AML-193 (cell line): ENCODE results near the gene MEGF11.

Experiments used
- DNase-seq, 2 experiments: peaks; one replicate each; lab custom pipeline; 2025; lab: John Stamatoyannopoulos, UW

Gene MEGF11

DNA sequence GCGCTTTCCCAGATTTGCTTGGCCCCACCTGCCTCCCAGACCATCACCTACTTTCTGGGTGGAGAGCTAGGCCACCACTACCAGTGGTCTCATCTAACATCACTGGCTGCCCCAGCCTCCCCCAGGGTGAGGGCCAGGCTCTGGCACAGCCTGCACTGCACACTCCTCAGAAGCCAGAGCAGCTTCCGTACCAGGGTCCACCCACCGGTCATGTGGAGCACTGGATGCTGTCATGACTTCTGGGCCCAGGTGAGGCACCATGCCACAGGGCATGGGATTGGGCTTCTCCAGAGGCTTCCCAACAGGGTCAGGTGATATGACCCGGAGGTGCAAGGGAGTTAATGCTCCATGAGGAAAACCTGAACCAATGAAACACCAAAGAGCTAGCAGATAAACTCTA is 14.0 kb downstream of the MEGF11 start:
- no peak for DNase-seq

DNA sequence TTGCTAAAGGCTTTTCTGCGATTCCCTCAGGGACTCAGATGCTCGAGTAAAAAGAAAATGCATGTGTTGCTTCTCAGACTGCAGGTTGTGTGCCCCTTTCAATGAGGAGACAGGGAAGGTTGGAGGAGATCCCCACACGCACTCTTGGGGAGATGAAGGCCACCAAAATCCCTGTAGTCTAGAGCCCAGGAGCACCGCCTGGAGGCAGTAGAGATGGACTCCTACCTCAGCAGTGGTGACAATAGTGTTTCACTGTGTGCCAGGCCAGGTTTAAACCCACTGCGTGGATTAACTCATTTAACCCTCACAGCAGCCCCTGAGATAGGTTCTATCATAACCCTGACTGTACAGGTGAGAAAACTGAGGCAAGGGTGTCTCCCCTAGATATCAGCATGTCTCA is 15.2 kb downstream of the MEGF11 start:
- no peak for DNase-seq

DNA sequence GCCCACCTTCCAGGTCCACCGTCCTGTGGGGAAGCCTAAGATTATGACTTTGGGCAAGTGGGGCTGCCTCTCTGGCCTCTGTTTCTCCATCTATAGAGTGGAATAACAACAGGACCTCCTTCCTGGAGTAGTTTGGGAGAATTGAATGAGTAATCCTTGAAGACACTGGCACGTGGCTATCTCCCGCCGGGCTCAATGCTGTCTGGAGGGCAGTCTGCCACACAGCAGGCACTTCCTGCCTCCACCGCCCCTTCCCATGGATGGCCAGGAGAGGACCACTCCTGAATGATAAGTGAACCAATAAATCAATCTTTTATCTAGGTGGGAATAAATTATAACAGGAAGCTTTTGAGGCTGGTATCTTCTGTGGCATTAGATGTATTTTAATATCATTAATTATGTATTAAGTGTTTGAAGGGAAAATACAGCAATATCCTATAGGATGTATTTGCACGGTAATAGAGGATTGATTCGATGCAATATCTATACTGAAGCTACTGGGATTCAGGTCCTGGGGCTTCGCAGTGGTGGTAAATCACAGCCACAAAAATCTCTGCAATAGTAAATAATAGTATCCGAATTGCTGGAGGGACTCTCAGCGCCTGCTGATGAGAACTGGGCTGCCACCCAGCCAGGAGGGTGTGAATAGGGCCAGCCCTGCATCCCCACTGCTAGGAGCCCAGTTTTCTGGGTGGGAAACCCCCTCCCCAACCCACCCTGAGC is 15.9 kb downstream of the MEGF11 start:
- no peak for DNase-seq

GRCh38 chr15:66236806-66237375 is 16.7 kb downstream of the MEGF11 start:
- DNase-seq: no peak

GRCh38 chr15:66235866-66236265 is 17.7 kb downstream of the MEGF11 start:
- no peak for DNase-seq

GRCh38 chr15:66234798-66235197 is 18.8 kb downstream of the MEGF11 start:
- no peak for DNase-seq

GRCh38 chr15:66233487-66234415 is 19.8 kb downstream of the MEGF11 start:
- DNase-seq: no peak

DNA sequence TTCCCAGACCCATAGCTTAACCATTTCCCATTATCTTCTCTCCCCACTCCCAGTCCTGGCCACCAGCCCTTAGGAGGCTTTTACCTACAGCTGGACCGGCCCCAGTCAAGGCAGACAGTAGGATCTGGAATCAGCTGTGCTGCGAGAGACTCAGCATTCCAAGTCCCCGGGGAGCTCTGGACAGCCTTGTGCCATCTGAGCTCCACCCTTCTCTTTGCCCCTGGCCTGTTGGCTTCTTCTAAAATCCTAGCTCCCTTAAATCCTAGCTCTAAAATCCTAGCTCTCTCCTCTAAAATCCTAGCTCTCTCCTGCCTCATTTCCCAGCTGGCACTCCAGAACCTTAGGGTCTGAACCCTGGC is 21.3 kb downstream of the MEGF11 start:
- no peak for DNase-seq

GRCh38 chr15:66231394-66232266 is 21.9 kb downstream of the MEGF11 start:
- DNase-seq: no peak

DNA sequence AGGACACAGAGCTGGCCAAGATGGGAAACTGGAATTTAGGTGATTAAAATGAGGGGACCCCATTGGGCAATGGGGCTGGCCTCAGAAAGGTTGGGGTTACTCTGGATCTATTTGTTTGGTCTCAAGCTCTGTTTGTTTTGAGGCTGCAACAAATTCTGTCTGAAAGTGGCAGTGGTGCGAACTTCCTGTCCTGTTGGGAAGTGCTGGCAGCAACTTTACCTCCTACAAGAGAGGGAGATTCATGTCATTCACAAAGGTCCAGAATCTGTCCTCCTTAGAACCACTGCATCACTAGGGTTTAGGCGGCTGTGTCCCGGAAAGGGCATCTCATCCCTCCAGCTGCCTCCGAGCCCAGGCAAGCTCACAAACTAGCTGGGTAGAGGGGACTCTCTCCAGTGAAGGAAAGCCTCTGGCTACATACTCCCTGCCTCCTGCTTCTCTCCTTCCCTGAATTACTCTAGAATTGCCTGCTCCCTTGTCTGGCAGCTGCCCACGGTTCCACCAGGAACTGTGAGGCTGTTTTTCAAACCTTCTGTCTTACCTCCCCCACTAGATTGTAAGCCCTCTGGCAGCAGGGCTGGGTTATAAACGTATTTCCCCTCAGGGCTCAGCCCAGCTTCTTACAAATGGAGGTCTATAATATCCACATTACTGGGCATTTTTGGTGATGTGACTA is 23.6 kb downstream of the MEGF11 start:
- DNase-seq: no peak

GRCh38 chr15:66228807-66229735 is 24.5 kb downstream of the MEGF11 start:
- DNase-seq: no peak

- DNase-seq: no peak
Measured at GRCh38 chr15:66226736-66227135, 26.8 kb downstream of the MEGF11 start.

GRCh38 chr15:66225656-66226274 is 27.8 kb downstream of the MEGF11 start:
- no peak for DNase-seq

DNA sequence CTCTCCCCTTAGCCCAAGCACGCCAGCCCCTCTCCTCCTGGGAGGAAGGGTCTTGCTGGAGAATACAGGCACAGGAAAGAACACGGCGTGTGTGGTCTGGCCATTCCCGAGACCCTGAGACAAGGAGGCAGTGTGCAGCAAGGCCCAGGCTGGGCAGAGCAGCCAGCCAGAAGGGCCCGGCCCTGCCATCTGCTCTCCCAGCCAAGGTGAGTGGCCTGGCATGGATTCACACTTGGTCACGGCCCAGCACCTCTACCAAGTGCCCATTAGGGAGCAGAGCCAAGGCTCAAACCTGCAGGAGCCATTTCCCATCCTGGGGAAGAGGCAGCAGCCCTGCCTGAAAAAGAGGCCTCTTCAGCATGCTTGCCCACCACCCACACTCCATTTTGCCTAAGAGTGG is 28.6 kb downstream of the MEGF11 start:
- no peak for DNase-seq

GRCh38 chr15:66222273-66223198 is 31.0 kb downstream of the MEGF11 start:
- no peak for DNase-seq

- DNase-seq: no peak
Measured at GRCh38 chr15:66221126-66221525, 32.4 kb downstream of the MEGF11 start.

GRCh38 chr15:66220601-66221000 is 32.9 kb downstream of the MEGF11 start:
- DNase-seq: no peak

- DNase-seq: no peak
Measured at GRCh38 chr15:66219339-66219738, 34.2 kb downstream of the MEGF11 start.

DNA sequence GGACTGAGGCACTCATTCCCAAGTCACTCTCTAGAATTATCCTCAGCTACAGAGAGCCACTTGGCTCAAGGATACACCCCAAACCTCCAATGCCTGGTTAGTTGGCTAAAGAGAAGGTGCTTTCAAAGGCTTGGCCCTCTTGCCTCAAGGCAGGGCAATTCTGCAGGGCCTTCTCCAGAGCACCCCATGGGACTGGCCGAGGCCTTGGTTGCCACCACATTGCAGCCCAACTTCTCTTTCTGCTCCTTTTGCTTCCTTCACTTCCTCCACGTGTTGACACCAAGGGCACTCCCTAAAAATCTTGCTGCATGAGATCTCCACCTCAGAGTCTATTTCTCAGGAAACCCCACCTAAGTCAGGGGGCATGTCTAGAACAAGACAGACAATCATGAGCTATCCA is 36.7 kb downstream of the MEGF11 start:
- DNase-seq: no peak
